BE2C (cell line): ENCODE data around the gene CHD6.

Source experiments
- DNase-seq: peaks from one replicate; pipeline ENCODE4 v3.0.0-alpha.2; 2020
- H3K27me3 ChIP-seq: fragments of 250-450 bp; sonication (Bioruptor Pico); 2 replicates; pipeline ENCODE4 v1.5.1; 2020; ENCODE audit warnings: mild to moderate bottlenecking
- H3K36me3 ChIP-seq: fragments of 250-450 bp; sonication (Bioruptor Pico); 2 replicates; pipeline ENCODE4 v1.5.1; 2020; ENCODE audit warnings: mild to moderate bottlenecking
- H3K4me1 ChIP-seq: fragments of 250-450 bp; sonication (Bioruptor Pico); 2 replicates; pipeline ENCODE4 v1.5.1; 2020
- H3K4me3 ChIP-seq: 2 replicates; pipeline ENCODE4 v1.5.1; 2011; ENCODE audit warnings: low read depth, low read length
- H3K9me3 ChIP-seq: fragments of 250-450 bp; sonication (Bioruptor Pico); 2 replicates; pipeline ENCODE4 v1.5.1; 2020
- TF ChIP-seq, protein P1 (sequence below): IDR thresholded peaks from 2 replicates; pipeline ENCODE4 v1.5.1; 2012; ENCODE audit warnings: mild to moderate bottlenecking, low read depth, low read length

Gene CHD6

DNA sequence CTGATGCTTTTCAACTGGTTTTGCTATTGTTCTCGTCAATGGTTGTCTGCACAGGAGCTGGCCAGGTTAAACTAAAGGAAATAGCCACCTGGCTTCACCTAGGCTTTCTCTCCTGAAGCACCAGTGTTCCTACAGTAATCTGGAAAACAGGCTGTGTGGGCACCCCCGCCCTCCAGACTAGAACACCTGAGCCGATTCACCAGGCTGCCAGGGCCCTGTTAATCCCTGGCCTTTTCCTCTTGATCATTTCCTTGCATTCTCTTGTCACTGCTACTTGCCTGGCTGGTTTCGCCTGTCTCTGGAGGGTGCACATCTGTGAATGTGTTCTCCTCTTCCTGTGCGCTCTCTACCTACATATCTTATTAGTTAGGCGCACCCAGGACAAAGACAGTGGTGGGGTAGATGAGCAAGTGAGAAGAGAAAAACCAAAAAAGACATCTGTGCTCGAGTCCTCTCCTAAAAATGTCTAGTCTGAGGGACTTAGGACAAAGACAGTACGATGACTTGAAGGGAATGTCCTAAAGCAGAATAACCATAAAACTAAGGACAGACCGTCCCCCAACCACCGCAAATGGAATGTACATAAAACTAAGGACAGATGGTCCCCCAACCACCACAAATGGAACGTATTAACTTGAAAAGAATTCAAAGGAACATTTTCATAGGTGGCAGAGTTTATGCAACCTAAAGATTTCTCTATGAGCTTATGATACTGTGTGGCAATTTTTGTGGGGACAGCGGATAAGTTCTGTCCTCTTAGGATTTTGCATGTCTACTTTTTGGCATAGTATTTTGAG is 205.7 kb downstream of the CHD6 start:
- TF ChIP-seq, protein P1, sequence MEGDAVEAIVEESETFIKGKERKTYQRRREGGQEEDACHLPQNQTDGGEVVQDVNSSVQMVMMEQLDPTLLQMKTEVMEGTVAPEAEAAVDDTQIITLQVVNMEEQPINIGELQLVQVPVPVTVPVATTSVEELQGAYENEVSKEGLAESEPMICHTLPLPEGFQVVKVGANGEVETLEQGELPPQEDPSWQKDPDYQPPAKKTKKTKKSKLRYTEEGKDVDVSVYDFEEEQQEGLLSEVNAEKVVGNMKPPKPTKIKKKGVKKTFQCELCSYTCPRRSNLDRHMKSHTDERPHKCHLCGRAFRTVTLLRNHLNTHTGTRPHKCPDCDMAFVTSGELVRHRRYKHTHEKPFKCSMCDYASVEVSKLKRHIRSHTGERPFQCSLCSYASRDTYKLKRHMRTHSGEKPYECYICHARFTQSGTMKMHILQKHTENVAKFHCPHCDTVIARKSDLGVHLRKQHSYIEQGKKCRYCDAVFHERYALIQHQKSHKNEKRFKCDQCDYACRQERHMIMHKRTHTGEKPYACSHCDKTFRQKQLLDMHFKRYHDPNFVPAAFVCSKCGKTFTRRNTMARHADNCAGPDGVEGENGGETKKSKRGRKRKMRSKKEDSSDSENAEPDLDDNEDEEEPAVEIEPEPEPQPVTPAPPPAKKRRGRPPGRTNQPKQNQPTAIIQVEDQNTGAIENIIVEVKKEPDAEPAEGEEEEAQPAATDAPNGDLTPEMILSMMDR = no peak
- Histone ChIP-seq H3K36me3 (peaks cover 69% of the 10 kb centered on the region), H3K27me3 (no peaks in the 10 kb centered on the region), H3K9me3 (no peaks in the 10 kb centered on the region), H3K4me1 (peaks cover 8% of the 10 kb centered on the region), H3K4me3 (no peak overlapping the region)
- no peak for DNase-seq

DNA sequence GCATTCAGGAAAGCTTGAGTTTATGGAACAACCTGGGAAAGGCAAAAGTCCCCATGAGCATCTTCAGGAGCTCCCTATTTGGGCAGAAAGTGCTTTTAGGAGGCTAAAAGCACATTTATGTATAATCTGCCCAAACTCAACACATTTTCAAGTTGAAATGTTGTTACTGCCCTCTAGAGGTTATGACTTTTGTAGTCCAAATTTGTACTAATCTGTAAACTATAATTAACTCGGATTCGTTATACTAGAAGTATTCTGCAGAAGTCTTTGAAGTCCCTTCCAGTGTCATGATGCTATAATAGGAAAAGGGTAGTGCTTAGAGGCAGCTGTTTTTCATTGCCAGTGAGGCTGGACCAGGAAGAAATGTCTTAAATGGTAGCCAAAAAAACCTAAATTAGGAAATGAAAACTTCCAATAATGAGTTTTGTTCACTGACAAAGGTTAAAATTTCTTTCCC is 206.8 kb downstream of the CHD6 start:
- TF ChIP-seq, protein P1 = peak; percentile 47
- Histone ChIP-seq H3K36me3 (peaks cover 66% of the 10 kb centered on the region), H3K9me3 (no peaks in the 10 kb centered on the region), H3K27me3 (no peaks in the 10 kb centered on the region), H3K4me1 (peaks cover 17% of the 10 kb centered on the region), H3K4me3 (no peak overlapping the region)
- DNase-seq = no peak

DNA sequence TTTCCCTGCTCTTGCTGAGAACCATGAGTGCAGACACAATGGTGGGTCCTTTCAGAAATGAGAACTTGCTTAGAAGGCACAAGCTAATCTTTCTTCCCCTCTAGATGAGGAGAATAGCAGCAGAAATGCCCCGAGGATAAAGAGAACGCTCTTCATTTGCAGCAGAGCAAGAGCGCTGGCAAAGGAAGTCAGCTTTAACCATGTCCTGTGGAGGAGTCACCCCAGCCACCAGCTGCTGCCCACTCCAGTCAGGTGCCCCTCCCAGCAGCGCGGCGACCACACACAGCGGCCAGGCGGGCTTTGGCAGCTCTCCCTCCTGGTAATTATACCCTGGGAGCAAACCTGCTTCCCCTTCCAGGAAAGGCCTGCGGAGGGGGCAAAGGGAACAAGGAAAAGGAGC is 209.2 kb downstream of the CHD6 start:
- H3K9me3 ChIP-seq = no peaks in the 10 kb centered on the region
- peak; percentile 69 for DNase-seq
- peaks cover 20% of the 10 kb centered on the region for H3K4me1 ChIP-seq
- peaks cover 68% of the 10 kb centered on the region for H3K36me3 ChIP-seq
- no peak overlapping the region for H3K4me3 ChIP-seq
- no peaks in the 10 kb centered on the region for H3K27me3 ChIP-seq
- TF ChIP-seq, protein P1 = no peak

DNA sequence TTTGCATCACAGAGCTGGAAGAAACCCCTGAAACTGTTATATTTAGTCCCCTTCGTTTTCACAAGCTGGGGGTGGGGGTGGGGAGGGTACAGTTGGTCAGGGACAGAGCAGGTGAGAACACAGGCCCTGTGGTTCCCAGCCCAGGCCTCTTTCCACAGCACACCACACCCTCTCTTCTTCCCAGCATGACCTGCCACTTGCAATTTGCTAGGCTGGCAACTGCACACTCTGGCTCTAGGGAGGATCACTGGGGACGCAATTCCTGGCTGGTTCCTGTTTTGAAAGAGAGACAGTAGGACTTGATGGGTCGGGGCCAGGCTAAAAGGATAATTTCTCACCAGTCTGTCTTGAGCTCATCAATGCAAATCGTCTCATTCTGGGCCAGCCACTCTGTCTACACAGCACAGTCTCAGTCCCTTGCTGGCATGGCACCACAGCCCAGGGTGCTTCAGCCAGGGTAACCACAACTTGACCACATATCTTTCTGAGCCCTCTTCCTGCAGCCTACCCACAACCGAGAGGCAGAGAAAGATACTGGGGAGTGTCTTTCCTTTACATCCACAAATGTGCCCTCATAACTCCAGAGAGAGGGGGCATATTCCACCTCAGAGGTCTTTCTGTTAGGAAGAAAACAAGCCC is 209.9 kb downstream of the CHD6 start:
- DNase-seq = no peak
- Histone ChIP-seq H3K27me3 (no peaks in the 10 kb centered on the region), H3K9me3 (no peaks in the 10 kb centered on the region), H3K4me1 (peaks cover 20% of the 10 kb centered on the region), H3K4me3 (no peak overlapping the region), H3K36me3 (peaks cover 70% of the 10 kb centered on the region)
- TF ChIP-seq, protein P1 = no peak

DNA sequence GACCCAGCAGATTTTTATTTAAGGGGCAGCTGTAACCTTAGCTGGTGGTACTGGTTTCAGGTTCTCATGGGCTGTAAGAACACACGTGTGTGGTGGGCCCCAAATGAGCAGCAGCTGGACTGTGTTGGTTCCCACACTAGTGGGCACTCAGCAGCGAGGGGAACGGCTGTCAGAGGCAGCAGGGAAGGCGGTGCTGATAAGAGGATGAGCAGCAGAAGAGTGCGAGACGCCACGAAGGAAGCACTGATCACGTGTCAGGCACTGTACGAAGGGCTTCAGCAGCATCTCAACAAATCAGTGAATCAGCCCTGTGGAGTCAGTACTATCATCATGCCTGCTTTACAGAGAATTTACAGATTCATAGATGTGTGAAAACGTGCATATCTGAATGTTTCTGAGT is 210.6 kb downstream of the CHD6 start:
- no peaks in the 10 kb centered on the region for H3K9me3 ChIP-seq
- TF ChIP-seq, protein P1 = no peak
- H3K4me1 ChIP-seq = peaks cover 20% of the 10 kb centered on the region
- peaks cover 65% of the 10 kb centered on the region for H3K36me3 ChIP-seq
- no peak for DNase-seq
- no peak overlapping the region for H3K4me3 ChIP-seq
- no peaks in the 10 kb centered on the region for H3K27me3 ChIP-seq
